Progenitor cell of endocrine pancreas (in vitro differentiated cells): ENCODE data around the gene SEMA3A. TPM values are rescaled to one million over a fixed set of nuclear protein-coding genes. Genes with fewer than 3 reads are reported as not detected.
A peak's percentile ranks its signal among the peaks of the same experiment; 100 is the strongest.

Experiments
- DNase-seq: peaks from one replicate; pipeline ENCODE4 v3.0.0; 2021; ENCODE audit warnings: low spot score; ENCODE audit not compliant: unreplicated experiment
- H3K27ac Mint-ChIP-seq: 2 replicates; pipeline ENCODE4 v1.8.0; 2021; ENCODE audit warnings: mild to moderate bottlenecking, moderate library complexity, mixed read lengths
- H3K27me3 Mint-ChIP-seq: 2 replicates; pipeline ENCODE4 v1.8.0; 2021; ENCODE audit warnings: mixed read lengths
- H3K36me3 Mint-ChIP-seq: 2 replicates; pipeline ENCODE4 v1.8.0; 2022; ENCODE audit warnings: mixed read lengths; ENCODE audit not compliant: insufficient read depth
- H3K4me1 Mint-ChIP-seq: 2 replicates; pipeline ENCODE4 v1.8.0; 2021; ENCODE audit warnings: low read depth, mixed read lengths
- H3K4me3 Mint-ChIP-seq: 2 replicates; pipeline ENCODE4 v1.8.0; 2021; ENCODE audit warnings: low read depth, mild to moderate bottlenecking, moderate library complexity, mixed read lengths
- H3K9me3 Mint-ChIP-seq: 2 replicates; pipeline ENCODE4 v1.8.0; 2021; ENCODE audit warnings: low read depth, mixed read lengths
- total RNA-seq: library from RNA; stranded (reverse); gene quantifications from 2 replicates; pipeline ENCODE4 v1.2.1, GENCODE V29; 2021
- TF ChIP-seq, protein P1 (sequence below): fragments of 200-600 bp; sonication (generic); IDR thresholded peaks from one replicate; pipeline ENCODE4 v1.5.0; 2021; ENCODE audit warnings: antibody characterized with exemption, mild to moderate bottlenecking; ENCODE audit not compliant: unreplicated experiment

Gene SEMA3A
- total RNA-seq, 1 donor from 2014 or later: 12.4 TPM

DNA sequence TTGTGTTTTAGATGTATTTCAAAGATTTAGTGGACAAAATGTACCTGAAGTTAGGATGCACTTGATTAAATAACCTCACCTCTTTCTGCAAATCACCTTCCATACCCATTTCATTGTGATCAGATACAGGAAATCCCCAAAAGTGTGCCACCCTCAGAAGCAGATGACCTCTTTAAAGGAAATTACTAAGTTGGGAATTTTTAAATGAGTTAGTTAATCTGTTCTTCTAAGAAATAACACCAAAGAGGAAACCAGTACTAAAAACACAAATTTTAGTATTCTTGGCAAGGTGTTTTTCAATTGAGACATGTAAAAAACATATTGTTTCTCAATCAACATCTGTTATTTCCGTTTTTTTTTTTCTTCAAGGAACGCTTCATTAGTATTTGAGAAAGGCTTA lies 4.6 kb upstream of the SEMA3A start:
- Mint-ChIP-seq H3K4me1 (peaks cover 20% of the 10 kb centered on the region), H3K9me3 (no peaks in the 10 kb centered on the region), H3K27ac (no peak overlapping the region), H3K27me3 (peaks cover 37% of the 10 kb centered on the region), H3K36me3 (no peaks in the 10 kb centered on the region), H3K4me3 (no peak overlapping the region)
- TF ChIP-seq, protein P1, sequence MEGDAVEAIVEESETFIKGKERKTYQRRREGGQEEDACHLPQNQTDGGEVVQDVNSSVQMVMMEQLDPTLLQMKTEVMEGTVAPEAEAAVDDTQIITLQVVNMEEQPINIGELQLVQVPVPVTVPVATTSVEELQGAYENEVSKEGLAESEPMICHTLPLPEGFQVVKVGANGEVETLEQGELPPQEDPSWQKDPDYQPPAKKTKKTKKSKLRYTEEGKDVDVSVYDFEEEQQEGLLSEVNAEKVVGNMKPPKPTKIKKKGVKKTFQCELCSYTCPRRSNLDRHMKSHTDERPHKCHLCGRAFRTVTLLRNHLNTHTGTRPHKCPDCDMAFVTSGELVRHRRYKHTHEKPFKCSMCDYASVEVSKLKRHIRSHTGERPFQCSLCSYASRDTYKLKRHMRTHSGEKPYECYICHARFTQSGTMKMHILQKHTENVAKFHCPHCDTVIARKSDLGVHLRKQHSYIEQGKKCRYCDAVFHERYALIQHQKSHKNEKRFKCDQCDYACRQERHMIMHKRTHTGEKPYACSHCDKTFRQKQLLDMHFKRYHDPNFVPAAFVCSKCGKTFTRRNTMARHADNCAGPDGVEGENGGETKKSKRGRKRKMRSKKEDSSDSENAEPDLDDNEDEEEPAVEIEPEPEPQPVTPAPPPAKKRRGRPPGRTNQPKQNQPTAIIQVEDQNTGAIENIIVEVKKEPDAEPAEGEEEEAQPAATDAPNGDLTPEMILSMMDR: no peak
- no peak for DNase-seq

DNA sequence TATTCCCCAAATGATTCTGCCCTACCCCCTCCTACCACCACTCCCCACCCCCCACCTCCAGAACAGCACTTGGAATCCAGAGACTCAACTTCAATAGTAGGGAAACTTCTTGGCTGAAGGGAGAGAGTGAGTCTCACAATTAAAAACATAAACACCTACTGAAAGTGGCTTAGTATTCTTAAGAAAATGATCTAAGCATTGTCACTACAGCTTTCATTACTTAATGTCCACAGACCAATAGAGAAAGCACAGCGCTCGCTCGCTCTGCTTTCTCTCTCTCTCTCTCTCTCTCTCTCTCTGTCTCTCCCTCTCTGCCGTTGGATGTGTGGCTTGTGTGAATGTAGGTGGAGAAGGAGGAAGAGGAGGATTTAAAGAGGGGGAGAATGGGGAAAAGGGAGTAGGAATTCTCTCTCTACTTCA lies 1.5 kb upstream of the SEMA3A start:
- DNase-seq: no peak
- TF ChIP-seq, protein P1: no peak

DNA sequence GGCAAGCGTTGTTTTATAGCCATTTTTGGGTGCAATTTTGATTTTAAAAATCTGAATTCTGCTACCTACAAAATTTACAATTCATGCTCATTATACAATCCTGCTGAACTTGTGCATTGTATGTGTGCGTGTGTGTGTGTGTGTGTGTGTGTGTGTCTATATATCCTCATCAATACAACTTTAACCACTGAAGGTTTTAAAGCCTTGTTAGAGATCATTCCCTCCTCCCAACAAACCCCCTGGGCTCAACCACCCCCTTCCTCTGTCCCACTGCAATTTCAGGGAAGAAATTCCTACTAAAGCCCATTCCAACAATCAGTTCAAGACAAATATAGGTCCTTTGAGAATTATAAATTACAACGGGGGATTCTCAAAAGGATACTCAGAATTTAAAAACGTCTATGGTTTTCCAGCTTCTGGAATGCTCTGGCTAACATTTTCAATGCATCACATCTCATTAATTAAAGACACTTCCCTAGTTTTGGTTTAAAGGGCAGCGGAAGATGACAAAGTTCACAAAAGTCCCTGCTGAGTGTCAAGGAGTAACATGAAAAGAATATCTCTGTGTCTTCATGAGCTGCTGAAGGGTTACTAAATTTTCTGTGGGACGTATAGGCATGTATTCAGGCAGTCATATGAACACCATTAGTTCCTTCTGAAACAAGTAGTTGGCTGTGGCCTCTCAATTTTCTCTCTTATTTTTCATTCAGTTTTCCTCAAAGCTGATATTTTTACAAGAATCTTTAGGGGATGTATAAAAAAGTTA lies 889 bp upstream of the SEMA3A start:
- TF ChIP-seq, protein P1: no peak
- no peak for DNase-seq
- Mint-ChIP-seq H3K27me3 (peaks cover 43% of the 10 kb centered on the region), H3K36me3 (no peaks in the 10 kb centered on the region), H3K9me3 (no peaks in the 10 kb centered on the region), H3K27ac (peak overlapping the region; percentile 78), H3K4me1 (peaks cover 25% of the 10 kb centered on the region), H3K4me3 (peak overlapping the region; percentile 85)

More for the DNA sequence above, 1.5 kb upstream of the SEMA3A start:
- Mint-ChIP-seq H3K4me3 (no peak overlapping the region), H3K36me3 (no peaks in the 10 kb centered on the region), H3K27ac (no peak overlapping the region), H3K4me1 (peaks cover 25% of the 10 kb centered on the region), H3K27me3 (peaks cover 43% of the 10 kb centered on the region), H3K9me3 (no peaks in the 10 kb centered on the region)

DNA sequence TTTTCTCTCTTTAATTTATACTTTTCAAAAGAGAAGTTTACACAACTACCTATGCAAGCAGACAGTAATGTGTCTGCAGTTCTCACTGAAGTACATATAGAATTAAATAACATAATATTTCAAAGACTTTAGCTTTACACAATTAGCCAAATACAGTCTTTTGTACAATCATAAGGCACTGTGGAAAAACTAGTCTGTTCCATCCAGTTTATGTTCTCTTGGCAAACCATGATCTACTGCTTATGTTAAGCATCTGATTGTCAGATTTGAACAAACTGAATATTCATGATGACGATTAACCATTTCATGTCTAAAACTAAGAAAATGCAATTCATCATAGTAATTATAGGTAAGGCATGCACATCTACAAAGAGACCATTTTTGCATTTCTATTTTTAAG lies 842 bp downstream of the SEMA3A start:
- Mint-ChIP-seq H3K9me3 (no peaks in the 10 kb centered on the region), H3K27me3 (peaks cover 31% of the 10 kb centered on the region), H3K27ac (no peak overlapping the region), H3K4me3 (peak overlapping the region; percentile 85), H3K36me3 (no peaks in the 10 kb centered on the region), H3K4me1 (peaks cover 28% of the 10 kb centered on the region)
- TF ChIP-seq, protein P1: no peak
- DNase-seq: no peak

DNA sequence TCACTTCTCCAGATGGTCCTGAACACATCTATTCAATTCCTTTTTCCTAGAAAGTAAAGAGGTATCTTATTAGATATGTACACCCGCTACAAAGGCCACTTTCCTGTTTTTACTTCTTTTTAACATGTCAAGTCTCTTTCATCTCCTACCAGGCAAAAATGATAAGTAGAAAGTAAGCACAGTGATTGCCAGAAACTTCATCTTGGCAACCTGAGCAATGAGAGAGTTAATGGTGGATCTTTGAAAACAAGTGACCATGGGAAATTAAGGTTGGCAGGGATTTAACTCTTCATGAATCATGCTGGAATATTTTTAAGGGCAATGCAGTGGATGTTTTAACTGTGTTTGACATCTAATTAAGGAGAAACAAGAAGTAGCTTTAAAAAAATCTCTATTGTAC lies 2.7 kb downstream of the SEMA3A start:
- Mint-ChIP-seq H3K36me3 (no peaks in the 10 kb centered on the region), H3K27me3 (peaks cover 33% of the 10 kb centered on the region), H3K9me3 (no peaks in the 10 kb centered on the region), H3K4me1 (peaks cover 37% of the 10 kb centered on the region), H3K4me3 (no peak overlapping the region), H3K27ac (no peak overlapping the region)
- TF ChIP-seq, protein P1: no peak
- no peak for DNase-seq
